GM12865 (cell line): ENCODE measurements around the gene COQ4.
"Not testable (repeated sequence)": the region's sequence is repeated elsewhere in the genome, so short reads cannot be mapped to it uniquely, and the experiment has no call there.

Experiments
- DNase-seq: peaks from one replicate; pipeline ENCODE4 v3.0.0; 2010; ENCODE audit warnings: low read depth
- H3K4me3 ChIP-seq: 2 replicates; pipeline ENCODE4 v1.5.1; 2011; ENCODE audit warnings: mild to moderate bottlenecking, low read depth, low read length, control low read depth
- TF ChIP-seq, protein P1 (sequence below): IDR thresholded peaks from 2 replicates; pipeline ENCODE4 v1.5.1; 2011; ENCODE audit warnings: low read length, control low read depth, low read depth, inconsistent platforms; ENCODE audit not compliant: insufficient read depth; ENCODE audit errors: missing control alignments

COQ4 gene

DNA sequence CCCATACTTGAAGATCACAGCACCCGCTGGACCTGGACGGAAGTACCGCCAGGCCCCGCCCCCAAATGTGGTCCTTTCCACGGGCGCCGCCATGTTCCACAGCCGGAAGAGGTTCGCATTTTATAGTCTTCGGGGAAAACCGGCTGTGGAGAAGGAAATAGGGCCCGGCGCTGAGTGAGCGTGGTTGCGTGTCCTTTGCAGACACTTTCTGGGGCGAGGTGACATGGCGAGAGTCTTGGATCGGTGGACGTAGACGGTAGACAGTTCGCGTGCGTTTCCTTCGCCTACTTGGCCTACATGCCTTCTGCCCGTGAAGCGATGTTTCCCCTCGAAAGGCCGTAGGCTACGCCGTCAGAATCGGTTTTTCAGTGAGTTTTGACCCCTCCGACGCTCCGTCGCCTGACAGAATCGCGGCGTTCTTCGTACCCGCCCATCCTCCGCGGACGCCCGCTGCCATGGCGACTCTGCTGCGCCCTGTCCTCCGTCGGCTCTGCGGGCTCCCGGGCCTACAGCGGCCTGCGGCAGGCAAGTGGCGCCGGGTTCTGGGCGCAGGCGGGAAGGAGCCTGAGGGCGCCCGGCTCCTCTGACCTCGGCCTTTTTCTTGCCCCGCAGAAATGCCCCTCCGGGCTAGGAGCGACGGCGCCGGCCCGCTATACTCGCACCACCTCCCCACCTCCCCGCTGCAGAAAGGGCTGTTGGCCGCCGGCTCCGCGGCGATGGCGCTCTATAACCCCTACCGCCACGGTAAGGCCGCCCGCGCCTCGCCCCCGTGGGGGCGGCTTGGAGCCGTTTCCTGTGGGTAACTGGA is at the start of gene COQ4, which contains the start of gene TRUB2:
TSS of gene COQ4 (plus strand) at position 436 of the 808 bp plus-strand sequence. CDS start at position 456, 20 bp downstream.
TSS of gene TRUB2 (minus strand) at position 44 of the 808 bp plus-strand sequence. CDS start at position 5, 39 bp downstream.
- TF ChIP-seq, protein P1, sequence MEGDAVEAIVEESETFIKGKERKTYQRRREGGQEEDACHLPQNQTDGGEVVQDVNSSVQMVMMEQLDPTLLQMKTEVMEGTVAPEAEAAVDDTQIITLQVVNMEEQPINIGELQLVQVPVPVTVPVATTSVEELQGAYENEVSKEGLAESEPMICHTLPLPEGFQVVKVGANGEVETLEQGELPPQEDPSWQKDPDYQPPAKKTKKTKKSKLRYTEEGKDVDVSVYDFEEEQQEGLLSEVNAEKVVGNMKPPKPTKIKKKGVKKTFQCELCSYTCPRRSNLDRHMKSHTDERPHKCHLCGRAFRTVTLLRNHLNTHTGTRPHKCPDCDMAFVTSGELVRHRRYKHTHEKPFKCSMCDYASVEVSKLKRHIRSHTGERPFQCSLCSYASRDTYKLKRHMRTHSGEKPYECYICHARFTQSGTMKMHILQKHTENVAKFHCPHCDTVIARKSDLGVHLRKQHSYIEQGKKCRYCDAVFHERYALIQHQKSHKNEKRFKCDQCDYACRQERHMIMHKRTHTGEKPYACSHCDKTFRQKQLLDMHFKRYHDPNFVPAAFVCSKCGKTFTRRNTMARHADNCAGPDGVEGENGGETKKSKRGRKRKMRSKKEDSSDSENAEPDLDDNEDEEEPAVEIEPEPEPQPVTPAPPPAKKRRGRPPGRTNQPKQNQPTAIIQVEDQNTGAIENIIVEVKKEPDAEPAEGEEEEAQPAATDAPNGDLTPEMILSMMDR: no peak
- DNase-seq: peak; percentile 96
- peak within 1 kb of the TSS; percentile 80 for H3K4me3 ChIP-seq

DNA sequence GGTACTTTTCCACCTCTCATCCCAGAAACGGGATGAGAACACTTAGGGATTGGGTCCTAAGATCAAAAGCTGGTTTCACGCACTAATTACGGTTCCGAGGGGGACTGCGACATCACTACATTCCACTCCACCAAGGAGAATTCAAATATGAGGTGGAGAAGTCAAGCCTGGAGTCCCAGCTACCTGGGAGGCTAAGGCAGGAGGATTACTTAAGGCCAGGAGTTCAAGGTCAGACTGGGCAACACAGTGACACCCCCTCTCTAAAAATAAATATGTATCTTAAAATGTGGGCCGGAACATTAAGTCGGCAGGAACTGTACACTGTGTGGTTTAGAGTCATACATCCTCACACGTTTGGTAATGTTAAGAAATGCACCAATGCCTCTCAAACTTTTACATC is 48.4 kb upstream of the COQ4 start:
- DNase-seq: no peak
- TF ChIP-seq, protein P1: no peak
- H3K4me3 ChIP-seq: no peak overlapping the region

DNA sequence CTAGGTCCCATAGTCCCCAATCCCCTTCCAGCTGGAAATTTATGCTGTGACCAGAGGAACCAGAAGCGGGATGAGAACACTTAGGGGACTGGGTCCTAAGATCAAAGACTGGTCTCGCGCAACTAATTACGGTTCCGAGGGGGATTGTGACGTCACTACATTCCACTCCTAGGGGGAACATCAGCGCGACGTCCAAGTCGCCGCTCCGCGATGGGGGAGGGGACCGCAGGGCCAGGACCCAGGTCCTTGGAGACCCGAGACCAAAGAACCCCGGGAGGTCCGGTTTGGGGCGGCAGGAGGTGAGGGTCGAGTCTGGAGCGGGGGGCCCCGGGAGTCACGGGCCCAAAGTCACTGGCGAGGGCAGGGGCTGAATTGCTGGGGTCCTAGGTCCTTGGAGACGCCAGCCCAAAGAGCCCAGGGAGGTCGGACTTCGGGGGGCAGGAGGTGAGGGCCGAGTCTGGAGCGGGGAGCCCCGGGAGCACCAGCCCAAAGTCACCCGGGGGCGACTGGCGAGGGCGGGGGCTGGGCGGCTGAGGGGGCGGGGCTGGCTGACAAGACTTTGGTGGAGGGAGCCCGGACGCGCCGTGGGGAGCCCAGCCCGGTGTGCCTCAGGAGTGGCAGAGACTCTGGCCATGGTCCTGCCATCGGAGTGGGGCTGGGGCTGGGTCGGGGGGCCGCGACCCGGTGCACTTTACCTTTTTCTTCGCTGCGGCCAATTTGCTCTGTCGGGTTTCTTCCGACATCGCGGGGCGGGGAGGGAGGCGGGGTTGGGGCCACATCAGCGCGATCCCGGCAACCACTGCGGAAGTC is 47.2 kb upstream of the COQ4 start, which contains the start of gene GOLGA2:
TSS of gene GOLGA2 (minus strand) at position 810 of the 810 bp plus-strand sequence. CDS start at position 779, 31 bp downstream.
- DNase-seq: peak; percentile 33
- TF ChIP-seq, protein P1: no peak
- peak within 1 kb of the TSS; percentile 95 for H3K4me3 ChIP-seq

DNA sequence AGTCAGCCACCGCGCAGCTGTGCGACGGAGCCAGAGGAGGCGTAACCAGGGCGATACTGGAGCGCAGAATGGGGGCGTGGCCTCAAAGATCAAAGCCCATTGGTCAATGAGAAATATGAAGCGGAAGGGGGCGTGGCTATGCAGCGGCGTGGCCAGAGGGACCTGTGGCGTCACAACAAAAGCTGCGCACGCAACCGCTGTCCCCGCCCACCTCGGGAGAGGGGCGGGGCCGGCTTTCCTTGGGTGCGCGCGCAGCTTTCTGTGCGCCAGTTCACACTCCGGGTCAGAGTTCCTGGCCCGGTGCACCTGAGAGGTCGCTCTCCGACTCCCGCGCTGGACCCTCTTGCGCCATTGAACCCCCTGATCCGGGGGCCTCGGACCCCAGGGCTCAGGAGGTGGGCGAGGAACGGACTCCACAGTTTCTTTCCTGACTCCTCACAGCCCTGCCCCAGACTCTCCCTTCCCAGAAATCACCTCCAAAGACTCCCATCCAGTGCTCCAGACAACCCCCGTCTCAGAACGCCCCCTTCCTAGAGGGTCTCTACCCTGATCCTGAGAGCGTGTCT is 46.5 kb upstream of the COQ4 start, which contains the start of gene SWI5:
TSS of gene SWI5 (plus strand) at position 269 of the 566 bp plus-strand sequence.
- DNase-seq: peak; percentile 100
- TF ChIP-seq, protein P1: no peak
- peak within 1 kb of the TSS; percentile 95 for H3K4me3 ChIP-seq

DNA sequence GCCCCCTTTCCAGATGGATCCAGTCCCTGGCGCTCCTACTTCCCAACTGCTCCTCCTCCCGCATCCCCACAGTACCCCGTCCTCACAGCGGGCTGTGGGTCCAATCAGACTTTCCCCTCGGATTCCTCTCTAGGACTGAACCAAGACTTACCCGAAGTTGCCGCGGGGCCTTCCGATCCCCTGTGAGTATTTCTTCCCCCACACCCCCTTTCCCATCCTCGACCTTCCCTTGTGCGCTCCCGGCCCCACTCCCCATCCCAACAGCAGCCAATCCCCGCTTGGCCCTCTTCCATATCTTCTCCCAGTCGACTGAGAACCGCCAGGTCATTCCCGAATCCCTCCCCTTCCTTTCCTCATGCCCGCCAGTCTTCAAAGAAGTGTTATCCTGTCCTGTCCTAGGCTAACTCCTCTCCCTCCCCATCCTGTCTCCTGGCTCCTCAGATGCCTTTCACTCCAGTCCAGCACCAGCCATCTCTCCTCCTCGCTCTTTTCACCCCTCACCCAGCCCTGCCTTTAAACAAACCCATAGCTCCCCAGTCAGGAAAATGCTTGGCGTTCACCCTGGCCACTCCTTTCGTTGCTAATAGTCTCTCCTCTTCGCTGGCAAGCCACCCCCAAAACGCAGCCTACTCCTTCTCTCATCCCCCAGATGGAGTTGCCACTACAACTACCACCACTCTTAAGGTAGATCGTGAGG is 45.9 kb upstream of the COQ4 start:
- DNase-seq: peak; percentile 18
- TF ChIP-seq, protein P1: no peak
- H3K4me3 ChIP-seq: peak overlapping the region; percentile 63

DNA sequence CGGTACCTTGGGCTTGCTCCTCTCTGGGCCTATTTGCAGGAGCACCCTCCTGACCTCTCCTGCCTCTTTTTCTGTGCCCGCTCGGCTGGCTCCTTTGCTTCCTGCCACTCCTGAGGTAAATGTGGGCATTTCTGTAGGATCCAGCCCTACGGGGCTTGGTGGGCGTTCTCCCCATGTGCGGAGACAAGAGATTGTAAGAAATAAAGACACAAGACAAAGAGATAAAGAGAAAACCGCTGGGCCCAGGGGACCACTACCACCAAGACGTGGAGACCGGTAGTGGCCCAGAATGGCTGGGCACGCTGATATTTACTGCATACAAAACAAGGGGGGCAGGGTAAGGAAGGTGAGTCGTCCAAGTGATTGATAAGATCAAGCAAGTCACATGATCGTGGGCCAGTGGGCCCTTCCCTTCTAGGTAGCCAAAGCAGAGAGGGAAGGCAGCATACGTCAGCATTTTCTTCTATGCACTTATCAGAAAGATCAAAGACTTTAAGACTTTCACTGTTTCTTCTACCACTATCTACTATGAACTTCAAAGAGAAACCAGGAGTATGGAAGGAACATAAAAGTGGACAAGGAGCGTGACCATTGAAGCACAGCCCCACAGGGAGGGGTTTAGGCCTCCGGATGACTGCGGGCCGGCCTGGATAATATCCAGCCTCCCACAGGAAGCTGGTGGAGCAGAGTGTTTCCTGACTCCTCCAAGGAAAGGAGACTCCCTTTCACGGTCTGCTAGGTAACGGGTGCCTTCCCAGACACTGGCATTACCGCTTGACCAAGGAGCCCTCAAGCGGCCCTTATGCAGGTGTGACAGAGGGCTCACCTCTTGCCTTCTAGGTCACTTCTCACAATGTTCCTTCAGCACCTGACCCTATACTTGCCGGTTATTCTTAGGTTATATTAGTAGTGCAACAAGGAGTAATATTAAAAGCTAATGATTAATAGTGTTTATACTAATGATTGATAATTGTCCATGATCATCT is 43.3 kb upstream of the COQ4 start:
- H3K4me3 ChIP-seq, DNase-seq: not testable (repeated sequence)
